Adrenal gland (tissue), 5 donors: ENCODE measurements around the gene NHSL1.

Source experiments
- CTCF ChIP-seq, 6 experiments: fragments of 450-650 bp in 4 of 6; fragments of 200-600 bp in 2 of 6; sonication (generic) in 1 of 6; IDR thresholded peaks; 1 replicate in 5 of 6; 2 replicates in 1 of 6; pipeline versions ENCODE4 v1.5.1 to v1.8.0; 2016 to 2021; ENCODE audit warnings: antibody characterized with exemption in 6 of 6, mild to moderate bottlenecking in 2 of 6, moderate library complexity in 1 of 6
- POLR2A ChIP-seq, 2 donors: fragments of 450-650 bp; IDR thresholded peaks; one replicate each; pipeline ENCODE4 v1.6.1; 2017; ENCODE audit warnings: antibody characterized with exemption in 2 of 2, mild to moderate bottlenecking in 2 of 2, moderate library complexity in 1 of 2
- donor health status: DM: no; HTN: no; CAD: no.

- TF ChIP-seq POLR2A (IDR thresholded peaks at IDR 0.05) (no peak), CTCF (IDR thresholded peaks at IDR 0.05) (no peak)
Observed at GRCh38 chr6:138528956-138529355, 29.7 kb upstream of the NHSL1 start.
